NT2/D1 (cell line): ENCODE results near the gene LONP2.

ENCODE experiments used
- SUZ12 ChIP-seq: IDR thresholded peaks from 2 replicates; pipeline ENCODE4 v1.6.1; 2011; ENCODE audit not compliant: insufficient read length, insufficient read depth; ENCODE audit errors: extremely low read depth
- YY1 ChIP-seq: IDR thresholded peaks from 2 replicates; pipeline ENCODE4 v1.6.1; 2011; ENCODE audit not compliant: insufficient read length, insufficient read depth
- ZNF274 ChIP-seq: IDR thresholded peaks from 2 replicates; pipeline ENCODE4 v1.6.1; 2011; ENCODE audit warnings: mild to moderate bottlenecking, low read depth, low read length

DNA sequence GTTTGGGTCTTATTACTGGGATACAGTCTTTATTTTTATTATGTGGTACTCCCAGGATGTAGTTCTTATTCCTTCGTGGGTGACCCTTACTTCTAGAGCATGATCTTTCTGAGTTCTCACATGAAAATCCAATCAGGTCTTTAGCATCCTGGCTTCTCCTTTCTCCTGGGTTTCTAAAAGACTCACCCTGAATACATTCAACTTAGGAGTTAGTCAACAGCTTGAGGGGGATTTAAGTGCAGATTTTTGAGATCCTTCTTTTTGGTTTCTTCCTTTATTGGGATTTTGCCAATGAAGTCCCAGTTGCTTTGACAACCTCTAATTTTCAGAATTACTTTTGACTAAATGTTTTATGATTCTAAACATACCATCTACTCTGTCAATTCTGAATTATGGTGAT, 72.9 kb downstream of the LONP2 start:
- TF ChIP-seq ZNF274 (no peak), YY1 (no peak), SUZ12 (no peak)
